GM23248 (cell line): ENCODE results near the gene PIK3R1.

Experiments used
- EZH2 ChIP-seq: fragments of 200-600 bp; sonication (generic); IDR thresholded peaks from 2 replicates; pipeline ENCODE4 v1.6.1; 2018; ENCODE audit warnings: antibody characterized with exemption, mild to moderate bottlenecking; ENCODE audit not compliant: insufficient read depth, poor library complexity, severe bottlenecking
- EZH2phosphoT487 ChIP-seq: fragments of 200-600 bp; sonication (generic); IDR thresholded peaks from 2 replicates; pipeline ENCODE4 v1.6.1; 2018; ENCODE audit warnings: antibody characterized with exemption, moderate library complexity, mild to moderate bottlenecking, low read depth; ENCODE audit not compliant: insufficient read depth

DNA sequence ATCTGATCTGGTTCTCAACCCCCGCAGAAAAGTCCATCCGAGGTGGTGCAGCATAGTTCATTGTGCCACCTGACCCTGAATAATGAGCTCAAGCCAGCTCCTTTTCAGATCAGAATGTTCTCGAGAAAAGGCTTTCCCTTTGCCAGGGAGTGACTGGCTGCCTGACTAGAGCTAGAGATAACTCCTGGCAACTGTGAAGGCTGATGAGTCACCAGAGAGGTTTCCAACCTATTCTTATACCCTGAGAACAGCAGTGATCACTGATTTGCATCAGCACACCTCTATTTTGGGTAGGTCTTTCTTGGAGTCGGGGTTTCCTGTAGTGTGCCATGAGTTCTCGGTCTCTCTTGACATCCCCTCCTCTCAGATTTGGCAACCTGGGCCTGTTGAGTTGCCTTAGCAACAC is 127.9 kb downstream of the PIK3R1 start:
- TF ChIP-seq EZH2, result no peak
- no peak for TF ChIP-seq EZH2phosphoT487
